Esophagus muscularis mucosa (tissue), 4 donors: ENCODE measurements around the gene GRIK3. TPM values are rescaled to one million over a fixed set of nuclear protein-coding genes. Genes with fewer than 3 reads are reported as not detected.
A peak's percentile ranks its signal among the peaks of the same experiment; 100 is the strongest.

Experiments used
- DNase-seq: peaks from one replicate; pipeline ENCODE4 v3.0.0-alpha.2; 2017; ENCODE audit errors: extremely low spot score
- H3K27ac ChIP-seq, 4 donors: fragments of 200-600 bp; sonication (generic); replicated peaks in 1 of 4; 1 replicate in 3 of 4; 2 replicates in 1 of 4; pipeline ENCODE4 v1.5.1; 2016 to 2019; ENCODE audit warnings: mild to moderate bottlenecking in 1 of 4
- H3K27me3 ChIP-seq, 4 donors: fragments of 200-600 bp; sonication (generic); one replicate each; pipeline versions ENCODE4 v1.5.1 to v1.6.0; 2016 to 2019
- H3K36me3 ChIP-seq, 4 donors: fragments of 200-600 bp; sonication (generic); one replicate each; pipeline ENCODE4 v1.5.1; 2016 to 2019
- H3K4me1 ChIP-seq, 4 donors: fragments of 200-600 bp; sonication (generic); one replicate each; pipeline ENCODE4 v1.5.1; 2016 to 2019
- H3K4me3 ChIP-seq, 4 donors: fragments of 200-600 bp; sonication (generic); 1 replicate in 2 of 4; 2 replicates in 2 of 4; pipeline ENCODE4 v1.5.1; 2016 to 2019; ENCODE audit warnings: mild to moderate bottlenecking in 4 of 4, moderate library complexity in 1 of 4
- H3K9me3 ChIP-seq, 4 donors: fragments of 200-600 bp; sonication (generic); 1 replicate in 3 of 4; 2 replicates in 1 of 4; pipeline ENCODE4 v1.5.1; 2016 to 2019
- EP300 ChIP-seq: sonication (generic); formaldehyde crosslinking; IDR thresholded peaks from one replicate; pipeline ENCODE4 v1.6.1; 2017; ENCODE audit warnings: antibody characterized with exemption
- POLR2A ChIP-seq: fragments of 450-650 bp; IDR thresholded peaks from one replicate; pipeline ENCODE4 v1.6.1; 2017; ENCODE audit warnings: antibody characterized with exemption, moderate library complexity, mild to moderate bottlenecking, low read depth
- POLR2AphosphoS5 ChIP-seq, 2 donors: sonication (generic); formaldehyde crosslinking; IDR thresholded peaks; one replicate each; pipeline ENCODE4 v1.6.1; 2017; ENCODE audit warnings: antibody characterized with exemption in 2 of 2
- WGBS: methylation state at CpG from one replicate; pipeline ENCODE4 v1.1.5; 2018; 5-methylcytosine and 5-hydroxymethylcytosine counted together
- intact Hi-C: fragments of 100-400 bp; cut with DNase I; formaldehyde crosslinking; loops from one replicate; pipeline ENCODE4 v1.15.1; 2023
- total RNA-seq, 4 donors: library from RNA; depleted of rRNA; stranded (reverse); fragments of >200 nt; gene quantifications; one replicate each; pipeline versions ENCODE4 v1.1.0 to v1.2.1, GENCODE V29; 2016
- TF ChIP-seq, protein P1 (sequence below), 3 experiments: fragments of 200-600 bp in 2 of 3; fragments of 450-650 bp in 1 of 3; sonication (generic) in 2 of 3; IDR thresholded peaks; one replicate each; pipeline ENCODE4 v1.5.1; 2017 to 2019; ENCODE audit warnings: antibody characterized with exemption in 3 of 3, mild to moderate bottlenecking in 2 of 3, moderate library complexity in 1 of 3

The GRIK3 gene
- total RNA-seq, 4 donors from 2014 or later: 5.3 to 7.9 (median 6.6) TPM

- H3K9me3 ChIP-seq: no peaks in the 10 kb centered on the region
- H3K27me3 ChIP-seq: peaks cover 0 to 100% (median 60%) of the 10 kb centered on the region in 4 donors
- peaks cover 11 to 56% (median 33%) of the 10 kb centered on the region in 4 donors for H3K4me1 ChIP-seq
- no peak overlapping the region for H3K4me3 ChIP-seq
- WGBS: 5% methylated on average over 7 of the region's 13 CpGs
- H3K36me3 ChIP-seq: no peaks in the 10 kb centered on the region
- intact Hi-C loops: no loop called here
- no peak for DNase-seq
- no peak overlapping the region for H3K27ac ChIP-seq
- TF ChIP-seq, protein P1, sequence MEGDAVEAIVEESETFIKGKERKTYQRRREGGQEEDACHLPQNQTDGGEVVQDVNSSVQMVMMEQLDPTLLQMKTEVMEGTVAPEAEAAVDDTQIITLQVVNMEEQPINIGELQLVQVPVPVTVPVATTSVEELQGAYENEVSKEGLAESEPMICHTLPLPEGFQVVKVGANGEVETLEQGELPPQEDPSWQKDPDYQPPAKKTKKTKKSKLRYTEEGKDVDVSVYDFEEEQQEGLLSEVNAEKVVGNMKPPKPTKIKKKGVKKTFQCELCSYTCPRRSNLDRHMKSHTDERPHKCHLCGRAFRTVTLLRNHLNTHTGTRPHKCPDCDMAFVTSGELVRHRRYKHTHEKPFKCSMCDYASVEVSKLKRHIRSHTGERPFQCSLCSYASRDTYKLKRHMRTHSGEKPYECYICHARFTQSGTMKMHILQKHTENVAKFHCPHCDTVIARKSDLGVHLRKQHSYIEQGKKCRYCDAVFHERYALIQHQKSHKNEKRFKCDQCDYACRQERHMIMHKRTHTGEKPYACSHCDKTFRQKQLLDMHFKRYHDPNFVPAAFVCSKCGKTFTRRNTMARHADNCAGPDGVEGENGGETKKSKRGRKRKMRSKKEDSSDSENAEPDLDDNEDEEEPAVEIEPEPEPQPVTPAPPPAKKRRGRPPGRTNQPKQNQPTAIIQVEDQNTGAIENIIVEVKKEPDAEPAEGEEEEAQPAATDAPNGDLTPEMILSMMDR (IDR thresholded peaks at IDR 0.05): no peak
- TF ChIP-seq EP300: no peak
Observed at GRCh38 chr1:37036667-37037053, 2.3 kb upstream of the GRIK3 start.

DNA sequence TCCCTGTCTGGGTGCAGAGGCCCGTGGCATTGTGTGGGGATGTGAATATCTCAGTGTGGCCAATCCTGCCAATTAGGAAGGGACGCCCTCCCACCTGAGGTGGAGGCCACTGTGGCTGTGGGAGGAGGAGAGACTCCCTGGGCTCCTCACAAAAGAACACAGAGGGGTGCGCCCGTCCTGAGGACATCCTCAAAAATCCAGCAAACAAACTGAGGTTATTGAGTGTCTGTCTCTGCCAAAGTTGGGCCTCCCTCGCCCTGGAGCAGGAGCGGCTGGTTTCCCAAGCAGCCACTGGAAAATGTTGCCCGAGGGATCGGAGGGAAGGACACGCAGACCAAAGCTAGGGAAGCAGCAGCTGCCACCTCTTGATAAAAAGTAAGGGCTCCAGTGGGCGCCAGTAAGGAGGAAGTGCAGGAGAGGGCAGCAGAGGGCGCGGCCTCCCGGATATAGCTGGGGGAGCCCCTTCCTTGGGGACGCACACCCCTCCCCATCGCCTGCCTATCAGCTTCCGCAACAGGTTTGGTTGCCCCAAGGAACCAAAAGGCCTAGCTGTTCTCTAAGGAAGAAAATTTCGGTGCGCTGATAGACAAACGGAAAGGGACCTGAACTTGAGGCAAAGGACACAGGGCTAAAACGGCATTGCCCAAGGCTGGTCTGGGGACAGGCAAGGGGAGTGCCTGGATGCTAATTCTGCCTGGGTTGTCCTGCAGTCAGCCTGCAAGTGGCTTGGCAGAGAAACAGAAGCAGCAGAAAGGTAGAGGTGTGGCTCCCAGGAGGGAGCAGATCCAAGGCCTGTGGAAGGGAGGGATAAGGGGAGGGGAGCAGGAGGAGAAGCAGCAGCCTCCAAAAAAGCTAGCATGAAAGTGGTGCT is 1.7 kb upstream of the GRIK3 start:
- H3K27ac ChIP-seq: no peak overlapping the region
- no peak overlapping the region for H3K4me3 ChIP-seq
- intact Hi-C loops: no loop called here
- WGBS: 10% methylated on average over 20 of the region's 20 CpGs
- no peaks in the 10 kb centered on the region for H3K9me3 ChIP-seq
- DNase-seq: no peak
- H3K27me3 ChIP-seq: peaks cover 0 to 100% (median 62%) of the 10 kb centered on the region in 4 donors
- H3K36me3 ChIP-seq: no peaks in the 10 kb centered on the region
- TF ChIP-seq POLR2AphosphoS5 (IDR thresholded peaks at IDR 0.05) (no peak), POLR2A (no peak), EP300 (no peak)
- TF ChIP-seq, protein P1 (IDR thresholded peaks at IDR 0.05): no peak
- H3K4me1 ChIP-seq: peaks cover 11 to 56% (median 33%) of the 10 kb centered on the region in 4 donors

DNA sequence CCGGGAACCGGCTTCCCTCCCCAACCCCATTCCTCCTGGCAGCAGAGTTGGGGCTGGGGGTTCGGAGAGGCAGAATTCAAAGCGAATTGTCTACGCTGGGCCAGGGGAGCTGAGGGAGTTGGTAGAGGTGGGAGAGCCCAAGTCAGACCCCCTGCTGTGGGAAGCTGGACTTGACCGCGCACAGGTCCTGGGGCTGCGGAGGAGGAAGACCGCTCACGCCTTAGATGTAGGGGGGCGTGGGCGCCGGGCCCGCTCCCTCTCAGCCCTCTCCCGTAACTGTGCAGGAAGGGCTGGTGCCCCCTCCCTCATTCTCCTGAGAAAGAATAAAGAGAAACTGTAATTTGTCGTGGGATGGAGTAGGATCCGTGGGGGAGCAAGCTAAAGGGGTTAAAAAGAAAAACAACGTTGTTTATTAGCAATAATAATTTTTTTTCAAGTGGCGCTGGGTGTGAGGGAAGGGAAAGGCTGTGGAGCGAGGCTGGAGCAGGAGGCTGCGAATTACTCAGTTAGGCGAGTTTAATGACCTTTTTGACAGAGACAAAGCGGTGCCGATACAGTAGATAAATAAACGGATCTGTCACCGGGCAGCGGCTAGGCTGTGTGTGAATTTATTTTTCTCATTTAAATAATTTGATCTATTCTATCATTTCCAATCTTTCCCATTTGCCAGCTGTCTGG is 838 bp upstream of the GRIK3 start:
- Histone ChIP-seq H3K27me3 (peaks cover 0 to 100% (median 63%) of the 10 kb centered on the region in 4 donors), H3K9me3 (no peaks in the 10 kb centered on the region), H3K4me3 (peak overlapping the region; percentile 35 to 44 (median 39)), H3K27ac (peak overlapping the region in 3 of 4 donors; percentile 27 to 53 (median 38)), H3K36me3 (no peaks in the 10 kb centered on the region), H3K4me1 (peaks cover 11 to 56% (median 33%) of the 10 kb centered on the region in 4 donors)
- 3% methylated on average over 24 of the region's 27 CpGs for WGBS
- intact Hi-C loops: no loop called here
- TF ChIP-seq POLR2A: no peak
- no peak for TF ChIP-seq EP300
- no peak for TF ChIP-seq POLR2AphosphoS5 (IDR thresholded peaks at IDR 0.05)
- TF ChIP-seq, protein P1 (IDR thresholded peaks at IDR 0.05): no peak
- no peak for DNase-seq

DNA sequence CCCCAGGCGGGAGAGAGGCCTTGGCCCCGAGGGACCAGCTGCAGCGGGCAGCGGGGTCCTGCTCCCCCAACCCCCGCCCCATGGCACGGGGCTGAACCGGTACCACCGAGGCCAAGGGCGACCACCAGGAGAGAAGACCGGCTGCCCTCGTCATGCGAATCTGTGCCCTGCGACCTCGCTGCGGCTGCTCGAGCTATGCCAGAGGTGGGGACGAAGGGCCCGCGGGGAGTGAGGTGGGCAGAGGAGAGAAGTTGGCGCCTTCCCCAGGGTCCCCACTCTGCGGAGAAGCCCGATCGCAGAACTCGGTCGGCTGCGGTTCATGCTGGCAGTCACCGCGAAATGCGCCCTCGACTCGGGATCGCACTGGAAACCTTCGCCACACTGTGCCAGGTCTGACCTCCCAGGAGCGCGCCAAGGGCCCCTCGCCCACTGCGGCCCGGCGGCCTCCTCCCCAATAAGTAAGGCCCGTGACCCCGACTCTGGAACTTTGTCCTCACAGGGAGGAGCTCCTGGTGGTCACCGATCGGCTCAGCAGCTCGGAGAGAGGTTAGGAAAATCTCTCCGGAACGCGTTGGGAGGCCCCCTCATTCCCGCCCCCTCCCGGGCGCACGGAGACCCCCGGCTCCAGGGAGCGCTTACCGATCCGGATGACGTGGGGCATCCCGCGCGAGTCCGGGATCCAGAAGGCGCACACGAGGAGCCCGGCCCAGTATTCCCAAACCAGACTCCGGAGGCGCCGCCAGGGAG is 787 bp downstream of the GRIK3 start:
- 2% methylated on average over 33 of the region's 66 CpGs for WGBS
- no peak for DNase-seq
- H3K27me3 ChIP-seq: peaks cover 0 to 100% (median 59%) of the 10 kb centered on the region in 4 donors
- intact Hi-C loops: no loop called here
- TF ChIP-seq POLR2A: no peak
- H3K4me3 ChIP-seq: peak overlapping the region; percentile 35 to 44 (median 39)
- no peaks in the 10 kb centered on the region for H3K36me3 ChIP-seq
- H3K27ac ChIP-seq: peak overlapping the region in 3 of 4 donors; percentile 7 to 36 (median 27)
- peaks cover 11 to 56% (median 33%) of the 10 kb centered on the region in 4 donors for H3K4me1 ChIP-seq
- H3K9me3 ChIP-seq: no peaks in the 10 kb centered on the region
